ENCODE data around the gene COL15A1.

GRCh38 chr9:98974554-98974953 lies 30.8 kb downstream of the COL15A1 start:
- TF ChIP-seq CTCF (IDR thresholded peaks at IDR 0.05 in 4 of 5, conservative IDR thresholded peaks at IDR 0.05 in 1 of 5), result no peak
- TF ChIP-seq POLR2A (IDR thresholded peaks at IDR 0.05), result no peak

Data from gastrocnemius medialis (tissue), 4 donors.